HEK293 (cell line): ENCODE results near the gene UGT1A7.

Experiments
- CTCF ChIA-PET: fragments of 350-600 bp; formaldehyde crosslinking; extraction: SDS; loops from one replicate; lab custom pipeline; 2021; ENCODE audit warnings: antibody characterized with exemption; lab: Yijun Ruan, JAX
- POLR2A ChIA-PET: fragments of 300-600 bp; formaldehyde crosslinking; extraction: SDS; loops from one replicate; lab custom pipeline; 2020; ENCODE audit warnings: antibody characterized with exemption, inconsistent platforms; lab: Yijun Ruan, JAX
- H3K27ac ChIP-seq: fragments of 200-500 bp; sonication (Bioruptor generic); 2 replicates; pipeline ENCODE4 v1.5.1; 2014; ENCODE audit warnings: low read depth, low read length, control low read depth, inconsistent platforms; ENCODE audit errors: extremely low read depth
- H3K36me3 ChIP-seq, 2 experiments: fragments of 200-500 bp in 1 of 2; sonication (Bioruptor generic) in 1 of 2; 1 replicate in 1 of 2; 2 replicates in 1 of 2; pipeline ENCODE4 v1.5.1; 2014 to 2017; ENCODE audit warnings: inconsistent platforms in 2 of 2, low read length in 2 of 2; ENCODE audit not compliant: control insufficient read depth in 2 of 2, insufficient read depth in 1 of 2
- H3K4me1 ChIP-seq: fragments of 200-500 bp; sonication (Bioruptor generic); 2 replicates; pipeline ENCODE4 v1.5.1; 2014; ENCODE audit warnings: mild to moderate bottlenecking, low read length, inconsistent platforms; ENCODE audit not compliant: control insufficient read depth, insufficient read depth
- H3K4me3 ChIP-seq: 2 replicates; pipeline ENCODE4 v1.5.1; 2011; ENCODE audit warnings: low read depth, mild to moderate bottlenecking, control low read depth, low read length, moderate library complexity
- H3K9me3 ChIP-seq: fragments of 200-500 bp; sonication (Bioruptor generic); 2 replicates; pipeline ENCODE4 v1.5.1; 2014; ENCODE audit warnings: low read depth, low read length, inconsistent platforms; ENCODE audit not compliant: control insufficient read depth, insufficient read depth
- CTCF ChIP-seq: fragments of 450-650 bp; formaldehyde crosslinking; IDR thresholded peaks from 2 replicates; pipeline ENCODE4 v1.5.1; 2016; ENCODE audit warnings: missing biosample characterization, missing genetic modification characterization
- ELK4 ChIP-seq: IDR thresholded peaks from 2 replicates; pipeline ENCODE4 v1.6.1; 2011; ENCODE audit warnings: mild to moderate bottlenecking, low read depth, low read length, borderline replicate concordance
- GLIS2 ChIP-seq: fragments of 450-650 bp; formaldehyde crosslinking; IDR thresholded peaks from 2 replicates; pipeline ENCODE4 v1.5.1; 2016; ENCODE audit warnings: missing biosample characterization, missing genetic modification characterization
- PBX3 ChIP-seq: sonication (generic); formaldehyde crosslinking; IDR thresholded peaks from 2 replicates; pipeline ENCODE4 v1.8.1; 2022; ENCODE audit warnings: mild to moderate bottlenecking, moderate library complexity, missing genetic modification reagents
- PRDM2 ChIP-seq: fragments of 450-650 bp; formaldehyde crosslinking; IDR thresholded peaks from 2 replicates; pipeline ENCODE4 v1.5.1; 2016; ENCODE audit warnings: missing biosample characterization, missing genetic modification characterization, borderline replicate concordance
- SETDB1 ChIP-seq: IDR thresholded peaks from one replicate; pipeline ENCODE4 v1.6.1; 2017; ENCODE audit warnings: mild to moderate bottlenecking, low read length, moderate library complexity, mixed read lengths; ENCODE audit not compliant: insufficient read length
- ZNF169 ChIP-seq: fragments of 450-650 bp; formaldehyde crosslinking; IDR thresholded peaks from 2 replicates; pipeline ENCODE4 v1.5.1; 2016; ENCODE audit warnings: missing biosample characterization, missing genetic modification characterization
- ZNF280C ChIP-seq: fragments of 450-650 bp; formaldehyde crosslinking; IDR thresholded peaks from 2 replicates; pipeline ENCODE4 v1.5.1; 2016; ENCODE audit warnings: missing biosample characterization, missing genetic modification characterization
- ZNF354C ChIP-seq: fragments of 450-650 bp; formaldehyde crosslinking; IDR thresholded peaks from 2 replicates; pipeline ENCODE4 v1.5.1; 2016; ENCODE audit warnings: missing biosample characterization, missing genetic modification characterization, low read depth, borderline replicate concordance
- ZNF37A ChIP-seq: fragments of 450-650 bp; IDR thresholded peaks from 2 replicates; pipeline ENCODE4 v1.5.1; 2018; ENCODE audit warnings: missing biosample characterization, missing genetic modification characterization
- ZNF510 ChIP-seq: fragments of 450-650 bp; formaldehyde crosslinking; IDR thresholded peaks from 2 replicates; pipeline ENCODE4 v1.5.1; 2018; ENCODE audit warnings: mild to moderate bottlenecking, missing genetic modification characterization, missing biosample characterization; ENCODE audit not compliant: insufficient replicate concordance
- ZNF624 ChIP-seq: fragments of 450-650 bp; formaldehyde crosslinking; IDR thresholded peaks from 2 replicates; pipeline ENCODE4 v1.5.1; 2017; ENCODE audit warnings: missing biosample characterization, missing genetic modification characterization
- ZNF658 ChIP-seq: fragments of 450-650 bp; formaldehyde crosslinking; IDR thresholded peaks from 2 replicates; pipeline ENCODE4; 2016; ENCODE audit warnings: missing biosample characterization, missing genetic modification characterization
- ZNF664 ChIP-seq: fragments of 450-650 bp; formaldehyde crosslinking; IDR thresholded peaks from 2 replicates; pipeline ENCODE4 v1.5.1; 2016; ENCODE audit warnings: missing biosample characterization, missing genetic modification characterization
- ZNF76 ChIP-seq: fragments of 450-650 bp; formaldehyde crosslinking; IDR thresholded peaks from 2 replicates; pipeline ENCODE4; 2016; ENCODE audit warnings: low read depth, missing biosample characterization, missing genetic modification characterization, borderline replicate concordance

The UGT1A7 gene

GRCh38 chr2:233668605-233669260 lies 13.0 kb upstream of the UGT1A7 start:
- POLR2A ChIA-PET = no interaction called here
- no peaks in the 10 kb centered on the region for H3K36me3 ChIP-seq
- CTCF ChIA-PET = no interaction called here
- H3K4me1 ChIP-seq = no peaks in the 10 kb centered on the region
- no peak overlapping the region for H3K27ac ChIP-seq
- TF ChIP-seq SETDB1 = no peak
- no peak for TF ChIP-seq ZNF658
- H3K9me3 ChIP-seq = no peaks in the 10 kb centered on the region
- H3K4me3 ChIP-seq = no peak overlapping the region

- POLR2A ChIA-PET = no interaction called here
- H3K4me1 ChIP-seq = peaks cover 4% of the 10 kb centered on the region; the same call in 1 of the 2 replicates
- H3K4me3 ChIP-seq = no peak within 1 kb of the TSS
- no peak for TF ChIP-seq ZNF354C (tag by site-specific recombination)
- TF ChIP-seq PBX3 (CRISPR knock-in tag) = no peak
- TF ChIP-seq ZNF37A (tag by site-specific recombination) = no peak
- TF ChIP-seq ZNF624 (tag by site-specific recombination) = no peak
- TF ChIP-seq ZNF169 = no peak
- no peak for TF ChIP-seq CTCF
- no peak for TF ChIP-seq ELK4
- TF ChIP-seq PRDM2 = no peak
- TF ChIP-seq ZNF510 (tag by site-specific recombination) = no peak
- TF ChIP-seq ZNF76 = no peak
- no peak for TF ChIP-seq GLIS2
- TF ChIP-seq ZNF280C = no peak
- no peak for TF ChIP-seq ZNF664 (tag by site-specific recombination)
- no peaks in the 10 kb centered on the region for H3K9me3 ChIP-seq
- CTCF ChIA-PET = no interaction called here
- no peaks in the 10 kb centered on the region for H3K36me3 ChIP-seq
- H3K27ac ChIP-seq = no peak within 1 kb of the TSS
Observed at GRCh38 chr2:233671290-233672161, 10.2 kb upstream of the UGT1A7 start, which contains the start of gene UGT1A9. TSS of gene UGT1A9 (plus strand) at chr2:233671898. CDS start at chr2:233671935, 37 bp downstream.
